ENCODE results near the gene TELO2. TPM values are rescaled to one million over a fixed set of nuclear protein-coding genes. Genes with fewer than 3 reads are reported as not detected.

TELO2 gene
- polyA plus RNA-seq, 2 of the 4 experiments (the other 2 are of a cell fraction) = 10.6 to 34.8 TPM

GRCh38 chr16:1461146-1461545 lies 32.0 kb upstream of the TELO2 start:
- H3K9me3 ChIP-seq = no peaks in the 10 kb centered on the region
- FAIRE-seq = no peak
- no peak for TF ChIP-seq FOXS1 (CRISPR knock-in tag; IDR thresholded peaks at IDR 0.05)
- no peaks in the 10 kb centered on the region for H3K4me1 ChIP-seq
- DNase-seq (ENCODE audit: low read depth in 1 of 2, low spot score in 1 of 2) = no peak
- no peak overlapping the region for H3K4me3 ChIP-seq
- no peak overlapping the region for H3K27ac ChIP-seq
- CTCF ChIA-PET = interaction anchor here (0.9 kb wide), 1 partner anchor 262 kb away, joined by 3 read pairs; no protein-coding TSS in a partner anchor
- POLR2A ChIA-PET = no interaction called here
- ATAC-seq = no peak
- H3K4me2 ChIP-seq = no peak overlapping the region
- WGBS (ENCODE audit: missing lambda C conversion rate) = 92% methylated on average over 22 of the region's 24 CpGs

GRCh38 chr16:1464196-1464893 lies 28.8 kb upstream of the TELO2 start:
- CTCF ChIA-PET = interaction anchor here (0.6 to 1.8 kb wide), 2 partner anchors 13 to 600 kb away, joined by 4 read pairs; no protein-coding TSS in a partner anchor

GRCh38 chr16:1464894-1465566 lies 28.1 kb upstream of the TELO2 start:
- CTCF ChIA-PET = no interaction called here
- FAIRE-seq = no peak
- H3K27ac ChIP-seq = no peak overlapping the region
- POLR2A ChIA-PET = interaction anchor here (0.8 kb wide), 1 partner anchor 44 kb away, joined by 3 read pairs; the partner anchor contains the start of gene UQCC4
- no peak for ATAC-seq
- 90% methylated on average over 29 of the region's 33 CpGs for WGBS (ENCODE audit: missing lambda C conversion rate)
- H3K9me3 ChIP-seq = no peaks in the 10 kb centered on the region
- no peak for DNase-seq (ENCODE audit: low read depth in 1 of 2, low spot score in 1 of 2)
- H3K4me2 ChIP-seq = no peak overlapping the region
- no peaks in the 10 kb centered on the region for H3K4me1 ChIP-seq
- no peak overlapping the region for H3K4me3 ChIP-seq
- TF ChIP-seq HMGXB4 (CRISPR knock-in tag; IDR thresholded peaks at IDR 0.05; ENCODE audit: borderline replicate concordance) (no peak), ZSCAN20 (CRISPR knock-in tag; IDR thresholded peaks at IDR 0.05) (no peak), NFE2L2 (conservative IDR thresholded peaks at IDR 0.05; ENCODE audit: low read length) (no peak), ATOH8 (CRISPR knock-in tag; IDR thresholded peaks at IDR 0.05; ENCODE audit: low read depth) (no peak), CHD2 (IDR thresholded peaks at IDR 0.05; ENCODE audit: low read length, partially characterized antibody) (no peak), HES2 (IDR thresholded peaks at IDR 0.05) (no peak), USF2 (IDR thresholded peaks at IDR 0.05) (no peak), RFX5 (IDR thresholded peaks at IDR 0.05) (no peak), HOXA7 (CRISPR knock-in tag; IDR thresholded peaks at IDR 0.05) (no peak), ZFP36 (IDR thresholded peaks at IDR 0.05; ENCODE audit: borderline replicate concordance, partially characterized antibody) (no peak), HDAC2 (IDR thresholded peaks at IDR 0.05) (no peak), HOXB5 (CRISPR knock-in tag; IDR thresholded peaks at IDR 0.05) (no peak)

More at GRCh38 chr16:1464196-1464893, 28.8 kb upstream of the TELO2 start:
- Histone ChIP-seq H3K27ac (no peak overlapping the region), H3K9me3 (no peaks in the 10 kb centered on the region), H3K4me1 (no peaks in the 10 kb centered on the region), H3K4me2 (no peak overlapping the region), H3K4me3 (no peak overlapping the region)
- DNase-seq (ENCODE audit: low read depth in 1 of 2, low spot score in 1 of 2) = no peak
- ATAC-seq = no peak
- TF ChIP-seq POLR2AphosphoS2 (conservative IDR thresholded peaks at IDR 0.05; ENCODE audit: low read length) (no peak), POLR2A (IDR thresholded peaks at IDR 0.05; ENCODE audit: low read length) (no peak), ESRRA (IDR thresholded peaks at IDR 0.05; ENCODE audit: borderline replicate concordance, low read length) (no peak), SMC3 (IDR thresholded peaks at IDR 0.05) (no peak), ATOH8 (CRISPR knock-in tag; IDR thresholded peaks at IDR 0.05; ENCODE audit: low read depth) (no peak), HDAC2 (IDR thresholded peaks at IDR 0.05) (no peak), JUN (IDR thresholded peaks at IDR 0.05) (no peak), CTCF (IDR thresholded peaks at IDR 0.05) (no peak), ZNF302 (CRISPR knock-in tag; IDR thresholded peaks at IDR 0.05) (no peak), KDM5A (IDR thresholded peaks at IDR 0.05) (no peak), FOXS1 (CRISPR knock-in tag; IDR thresholded peaks at IDR 0.05) (no peak), HOXB13 (CRISPR knock-in tag; IDR thresholded peaks at IDR 0.05; ENCODE audit: low read depth) (no peak), RCOR1 (IDR thresholded peaks at IDR 0.05; ENCODE audit: low read depth, low read length) (no peak), RNF2 (IDR thresholded peaks at IDR 0.05; ENCODE audit: borderline replicate concordance, low read depth) (no peak), NPAS2 (CRISPR knock-in tag; IDR thresholded peaks at IDR 0.05; ENCODE audit: borderline replicate concordance) (no peak)
- FAIRE-seq = no peak
- 92% methylated on average over 37 of the region's 41 CpGs for WGBS (ENCODE audit: missing lambda C conversion rate)
- POLR2A ChIA-PET = interaction anchor here (0.8 kb wide), 1 partner anchor 44 kb away, joined by 3 read pairs; the partner anchor contains the start of gene UQCC4

Measured in A549 (cell line).